Heart left ventricle (tissue), 16 donors: ENCODE data around the gene SCAF8. TPM values are rescaled to one million over a fixed set of nuclear protein-coding genes. Genes with fewer than 3 reads are reported as not detected.

ENCODE experiments used
- ATAC-seq, 4 donors: fragments of 200-7000 bp; cut with Tn5 transposase; one replicate each; pipeline ENCODE4 v1.9.1; 2020 to 2022; ENCODE audit warnings: moderate library complexity in 4 of 4, mild to moderate bottlenecking in 3 of 4, moderate number of reproducible peaks in 1 of 4
- DNase-seq, 5 donors: peaks; one replicate each; pipeline ENCODE4 v3.0.0-alpha.2; 2020
- H3K27ac ChIP-seq, 12 donors: fragments of 200-600 bp; sonication (generic) in 4 of 12; one replicate each; pipeline versions ENCODE4 v1.5.0 to v1.8.0; 2016 to 2022; ENCODE audit warnings: mild to moderate bottlenecking in 2 of 12
- H3K27me3 ChIP-seq, 9 donors: fragments of 200-600 bp; sonication (generic) in 2 of 9; one replicate each; pipeline versions ENCODE4 v1.5.1 to v1.8.0; 2016 to 2022; ENCODE audit warnings: mild to moderate bottlenecking in 3 of 9
- H3K36me3 ChIP-seq, 9 donors: fragments of 200-600 bp; sonication (generic) in 2 of 9; one replicate each; pipeline versions ENCODE4 v1.5.0 to v1.8.0; 2018 to 2022; ENCODE audit warnings: mild to moderate bottlenecking in 2 of 9
- H3K4me1 ChIP-seq, 12 donors: fragments of 200-600 bp; sonication (generic) in 4 of 12; one replicate each; pipeline versions ENCODE4 v1.5.0 to v1.8.0; 2016 to 2022; ENCODE audit warnings: mild to moderate bottlenecking in 3 of 12
- H3K4me3 ChIP-seq, 12 donors: fragments of 200-600 bp; sonication (generic) in 4 of 12; one replicate each; pipeline versions ENCODE4 v1.5.0 to v1.8.0; 2017 to 2022; ENCODE audit warnings: mild to moderate bottlenecking in 9 of 12, moderate library complexity in 4 of 12
- H3K9me3 ChIP-seq, 12 donors: fragments of 200-600 bp; sonication (generic) in 4 of 12; one replicate each; pipeline versions ENCODE4 v1.5.0 to v1.8.0; 2016 to 2022; ENCODE audit warnings: mild to moderate bottlenecking in 1 of 12
- CTCF ChIP-seq, 12 donors: fragments of 200-600 bp; sonication (generic) in 4 of 12; IDR thresholded peaks; one replicate each; pipeline versions ENCODE4 v1.5.0 to v1.8.0; 2018 to 2022; ENCODE audit warnings: antibody characterized with exemption in 12 of 12, mild to moderate bottlenecking in 5 of 12
- POLR2A ChIP-seq, 2 donors: fragments of 450-650 bp; IDR thresholded peaks; one replicate each; pipeline ENCODE4 v1.6.1; 2017; ENCODE audit warnings: antibody characterized with exemption in 2 of 2, mild to moderate bottlenecking in 2 of 2, moderate library complexity in 2 of 2
- WGBS, 4 donors: extraction: QIAGEN DNeasy Blood & Tissue Kit in 2 of 4; methylation state at CpG; one replicate each; pipeline versions ENCODE4 v1.1.5 to v1.1.7; 2013 to 2018; 5-methylcytosine and 5-hydroxymethylcytosine counted together
- intact Hi-C, 10 donors: fragments of 100-400 bp; cut with DNase I; formaldehyde crosslinking; loops; one replicate each; pipeline versions ENCODE4 v1.11.1 to v1.14.2; 2022
- polyA plus RNA-seq, 2 donors: library from polyadenylated mRNA; stranded (reverse); fragments of 200-250 nt; gene quantifications; one replicate each; pipeline ENCODE4 v1.2.3, GENCODE V29; 2013
- total RNA-seq, 9 donors: library from RNA; depleted of rRNA in 2 of 9; stranded (reverse); fragments of >200 nt in 2 of 9; fragmentation: NEBNext Ultra II Directional in 3 of 9; extraction: Animal tissue kit (Norgen Biotek cat#: 25700) in 3 of 9; gene quantifications; one replicate each; pipeline versions ENCODE4 v1.1.0 to v1.2.4, GENCODE V29; 2016 to 2023
- donor health status: ischemic (EF 13 %, LVEDD 7.1; RV severe dilation, severe dysfunction).
- donor health status: healthy with polysubstance abuse.
- donor health status: DM: no; HTN: yes; CAD: no.
- donor health status: DM: no; HTN: no; CAD: no.
- donor health status: ischemic (EF 25% LVEDD 6.9; RV normal size, moderate dysfunction).
- donor health status: ischemic (EF 25% LVEDD 5.7; RV mildly dilated, moderate dysfunction).
- donor health status: healthy.
- donor health status: DM: yes; HTN: yes; CAD: no.
- donor health status: ischemic (EF 35%, LVEDD 5.7; RV mildly dilated, moderate dysfunction).
- donor health status: nonischemic (EF 11% LVEDD 7.7; RV severe dilation, severe dysfunction).
- donor health status: DM: yes; HTN: yes; CAD: no.
- donor health status: PGD.
- donor health status: ischemic (EF 29% LVEDD 5.4; RV normal size, mild dysfunction).
- donor health status: nonischemic (EF 23%, LVEDD 6.1; RV moderate dilation, normal function).

SCAF8 gene
- total and polyA plus RNA-seq, 11 donors = 10.5 to 83.5 (median 63.5) TPM

- intact Hi-C loops = loop anchor here in 2 of 10 donors (5.0 kb wide), 2 partner anchors 49 to 299 kb away; no protein-coding TSS in a partner anchor
- no peaks in the 10 kb centered on the region for H3K27me3 ChIP-seq
These were observed 140.3 kb downstream of the SCAF8 start for GRCh38 chr6:154873546-154873945.

GRCh38 chr6:154874773-154875592 is 141.8 kb downstream of the SCAF8 start:
- Histone ChIP-seq H3K36me3 (peaks cover 0 to 5% (median 0%) of the 10 kb centered on the region in 9 donors), H3K4me1 (peaks cover 0 to 28% (median 4%) of the 10 kb centered on the region in 12 donors), H3K4me3 (no peak overlapping the region), H3K9me3 (no peaks in the 10 kb centered on the region), H3K27ac (no peak overlapping the region), H3K27me3 (no peaks in the 10 kb centered on the region)
- TF ChIP-seq CTCF (IDR thresholded peaks at IDR 0.05) (no peak), POLR2A (IDR thresholded peaks at IDR 0.05) (no peak)
- no peak for DNase-seq
- intact Hi-C loops = loop anchor here in 2 of 10 donors (5.0 kb wide), 2 partner anchors 47 to 297 kb away; no protein-coding TSS in a partner anchor
- no peak for ATAC-seq
- 68 to 73% (median 69%) methylated on average over 10 of the region's 10 CpGs for WGBS, 4 donors

More at GRCh38 chr6:154873546-154873945, 140.3 kb downstream of the SCAF8 start:
- peaks cover 0 to 24% (median 2%) of the 10 kb centered on the region in 12 donors for H3K4me1 ChIP-seq
- H3K27ac ChIP-seq = no peak overlapping the region
- no peaks in the 10 kb centered on the region for H3K9me3 ChIP-seq
- TF ChIP-seq POLR2A (IDR thresholded peaks at IDR 0.05) (no peak), CTCF (IDR thresholded peaks at IDR 0.05) (no peak)
- DNase-seq (no peak), ATAC-seq (no peak)
- H3K36me3 ChIP-seq = peaks cover 0 to 5% (median 0%) of the 10 kb centered on the region in 9 donors
- H3K4me3 ChIP-seq = no peak overlapping the region
- 97 to 98% (median 97%) methylated on average over 4 of the region's 4 CpGs for WGBS, 4 donors

GRCh38 chr6:154876486-154877280 is 143.5 kb downstream of the SCAF8 start:
- no peak for TF ChIP-seq CTCF (IDR thresholded peaks at IDR 0.05)
- TF ChIP-seq POLR2A (IDR thresholded peaks at IDR 0.05) = no peak
- Histone ChIP-seq H3K27ac (no peak overlapping the region), H3K36me3 (peaks cover 0 to 5% (median 0%) of the 10 kb centered on the region in 9 donors), H3K27me3 (no peaks in the 10 kb centered on the region), H3K4me3 (no peak overlapping the region), H3K4me1 (peaks cover 0 to 28% (median 4%) of the 10 kb centered on the region in 12 donors), H3K9me3 (no peaks in the 10 kb centered on the region)
- no peak for DNase-seq
- ATAC-seq = no peak
- WGBS, 4 donors = 83 to 90% (median 88%) methylated on average over 3 of the region's 3 CpGs
- intact Hi-C loops = no loop called here
